COLO668 (cell line): Measurements from ENCODE around the gene TRMT61B.

Experiments used
- DNase-seq: peaks from one replicate; lab custom pipeline; 2025; ENCODE audit not compliant: unreplicated experiment; lab: John Stamatoyannopoulos, UW

TRMT61B gene

DNA sequence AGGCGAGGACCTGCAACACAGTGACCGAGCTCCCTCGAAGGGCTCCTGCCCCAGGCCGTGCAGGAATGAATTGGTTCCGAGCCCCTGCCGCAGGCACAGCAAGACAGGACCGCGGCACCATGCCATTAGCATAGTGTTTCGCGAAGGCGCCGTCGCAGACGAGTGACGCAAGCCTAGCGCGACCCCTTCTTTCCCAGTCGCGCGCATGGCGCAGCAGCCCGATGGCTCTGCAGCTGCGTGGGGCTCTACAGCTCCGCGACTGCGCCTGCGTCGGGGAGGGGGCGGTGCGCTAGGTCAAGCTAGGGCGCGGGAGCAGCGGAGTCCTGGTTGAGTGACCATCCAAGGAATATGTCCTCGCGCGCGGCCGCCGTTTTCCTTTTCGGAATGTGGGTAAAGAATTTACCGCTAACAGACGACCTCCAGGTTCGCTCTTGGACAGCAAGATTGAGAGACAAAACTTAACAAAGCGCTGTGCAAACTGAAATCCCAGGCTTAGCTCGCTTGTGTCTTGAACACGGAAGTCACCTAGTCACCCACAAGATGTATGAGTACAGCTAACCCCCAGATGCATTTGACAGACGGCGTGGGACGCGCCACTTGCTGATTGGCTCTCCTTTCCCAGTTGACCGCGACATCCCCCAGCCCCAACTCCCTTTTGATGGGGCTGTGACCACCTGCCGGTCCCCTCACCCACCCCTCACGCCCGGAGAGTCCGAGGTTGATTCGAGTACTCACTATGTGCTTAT lies at the start of gene TRMT61B:
TSS of gene TRMT61B (minus strand) at position 164 of the 746 bp plus-strand sequence. CDS start at position 132, 32 bp downstream.
- peak; percentile 97 for DNase-seq

DNA sequence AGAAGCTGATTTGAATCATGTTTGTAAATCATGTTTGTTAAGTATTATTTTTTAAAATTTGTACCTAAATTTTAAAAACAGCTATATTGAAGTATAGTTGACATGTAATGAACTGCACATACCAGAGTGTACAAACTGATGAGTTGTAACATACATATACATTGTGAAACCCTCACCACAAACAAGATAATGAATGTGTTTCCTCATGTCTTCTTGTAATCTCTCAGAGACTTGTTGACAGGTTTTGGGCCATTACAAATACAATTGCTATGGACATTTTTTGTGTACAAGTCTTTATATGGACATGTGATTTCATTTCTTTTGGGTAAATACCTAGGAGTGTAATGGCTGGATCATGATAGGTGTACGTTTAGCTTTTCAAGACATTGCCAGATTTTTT lies 45.8 kb upstream of the TRMT61B start:
- DNase-seq = no peak

- no peak for DNase-seq
Observed at GRCh38 chr2:28909655-28910353, 39.7 kb upstream of the TRMT61B start.

DNA sequence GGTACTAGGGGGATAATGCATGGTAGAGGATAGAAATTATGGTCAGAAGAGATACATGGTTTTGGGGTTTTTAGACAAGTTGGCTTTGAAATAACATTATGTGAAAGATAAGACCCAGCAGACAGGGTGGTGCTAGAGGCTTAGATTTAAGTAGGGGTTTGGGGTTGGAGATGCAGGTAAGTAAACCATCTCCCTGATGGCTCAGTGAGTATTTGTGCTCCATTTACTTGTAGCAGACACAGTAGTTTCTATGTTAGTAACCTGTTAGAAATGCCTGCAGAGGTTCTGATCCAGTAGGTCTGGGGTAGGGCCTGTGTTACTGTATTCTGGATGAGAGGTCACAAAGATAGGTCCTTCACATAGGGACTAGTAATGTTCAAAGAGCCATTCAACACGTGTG lies 38.1 kb upstream of the TRMT61B start:
- DNase-seq = no peak

DNA sequence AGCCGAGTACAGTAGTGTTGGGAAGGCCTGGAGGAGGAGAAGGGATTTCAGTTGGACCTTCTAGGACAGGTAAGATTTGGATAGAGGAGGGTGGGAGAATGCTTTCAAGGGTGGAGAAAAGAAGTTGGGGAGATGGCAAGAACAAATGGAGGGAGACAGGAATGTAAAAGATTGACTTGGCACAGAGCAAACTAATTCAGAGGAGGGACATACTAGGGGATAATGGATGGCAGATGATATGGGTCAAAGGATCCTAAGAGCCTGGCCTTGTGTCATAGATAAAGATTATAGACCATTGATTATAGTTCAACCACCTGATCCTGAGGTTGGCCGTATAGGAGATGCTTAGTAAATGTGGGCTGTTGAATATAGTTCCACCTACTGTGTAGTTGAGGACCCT lies 36.7 kb upstream of the TRMT61B start:
- no peak for DNase-seq

DNA sequence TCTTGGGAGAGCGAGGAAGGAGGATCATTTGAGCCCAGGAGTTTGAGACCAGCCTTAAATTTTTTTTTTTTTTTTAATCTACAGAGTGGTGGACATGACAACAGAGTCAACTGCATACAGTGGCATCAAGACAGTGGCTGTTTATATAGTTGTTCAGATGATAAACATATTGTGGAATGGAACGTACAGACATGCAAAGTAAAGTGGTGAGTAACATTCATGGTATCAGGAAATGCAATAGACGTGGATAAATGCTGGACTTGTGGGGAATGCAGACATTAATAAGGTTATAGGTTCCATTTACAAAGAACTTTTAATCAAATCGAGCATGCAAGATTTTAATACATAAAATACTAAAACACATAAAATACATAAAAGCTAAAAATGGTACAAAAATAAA lies 36.3 kb upstream of the TRMT61B start:
- no peak for DNase-seq

DNA sequence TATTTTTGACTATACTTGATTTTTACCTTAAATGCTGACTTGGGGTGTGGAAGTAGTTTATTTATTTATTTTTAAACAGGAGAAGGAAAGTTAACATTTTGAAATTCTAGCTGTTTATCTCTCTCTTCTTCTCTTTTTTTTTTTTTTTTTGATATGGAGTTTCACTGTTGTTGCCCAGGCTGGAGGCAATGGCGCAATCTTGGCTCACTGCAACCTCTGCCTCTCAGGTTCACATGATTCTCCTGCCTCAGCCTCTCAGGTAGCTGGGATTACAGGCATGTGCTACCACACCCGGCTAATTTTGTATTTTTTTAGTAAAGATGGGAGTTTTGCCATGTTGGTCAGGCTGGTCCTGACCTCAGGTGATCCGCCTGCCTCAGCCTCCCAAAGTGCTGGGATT lies 35.4 kb upstream of the TRMT61B start:
- no peak for DNase-seq

DNA sequence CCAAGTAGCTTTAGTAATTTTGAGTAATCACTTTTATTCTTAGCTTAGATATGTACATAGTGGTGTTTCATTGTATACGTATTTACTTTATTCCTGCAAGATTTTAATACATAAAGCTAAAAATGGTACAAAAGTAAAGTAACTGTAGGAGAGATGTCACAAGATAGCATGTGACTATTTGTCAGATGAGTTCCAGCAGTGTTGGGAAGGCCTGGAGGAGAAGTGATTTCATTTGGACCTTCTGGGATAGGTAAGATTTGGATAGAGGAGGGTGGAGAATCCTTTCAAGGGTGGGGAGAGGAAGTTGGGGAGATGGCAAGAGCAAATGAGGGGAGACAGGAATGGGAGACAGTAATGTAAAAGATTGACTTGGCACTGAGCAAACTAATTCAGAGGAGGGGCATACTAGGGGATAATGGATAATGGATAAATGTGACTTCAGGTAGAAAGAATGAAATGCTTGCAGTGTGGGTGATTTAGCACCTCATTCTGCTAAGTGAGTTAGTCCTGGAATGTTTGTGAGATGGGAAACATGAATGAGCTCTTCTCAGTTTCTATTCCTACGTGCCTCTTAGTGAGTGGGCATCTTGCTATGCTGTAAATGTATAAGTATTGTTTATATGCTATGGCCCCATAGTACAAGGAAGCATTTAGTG lies 34.8 kb upstream of the TRMT61B start:
- DNase-seq = no peak

DNA sequence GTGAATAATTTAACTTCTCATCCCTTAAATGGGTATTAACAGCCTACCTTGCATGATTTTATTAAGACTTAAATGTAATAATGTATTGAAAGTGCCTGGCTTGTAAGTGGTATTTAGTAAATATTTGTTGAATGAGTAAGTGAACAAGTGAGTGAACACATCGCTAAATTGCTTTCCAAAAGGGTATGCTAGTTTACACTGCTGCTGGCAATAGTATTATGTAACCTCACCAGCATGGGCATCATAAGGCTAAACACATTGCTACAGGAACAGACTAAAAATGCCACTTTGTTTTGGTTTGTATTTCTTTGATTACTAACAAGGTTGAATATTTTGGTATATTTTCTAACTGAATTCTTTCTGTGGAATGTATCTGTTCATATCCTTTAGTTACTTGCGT lies 34.2 kb upstream of the TRMT61B start:
- DNase-seq = no peak

DNA sequence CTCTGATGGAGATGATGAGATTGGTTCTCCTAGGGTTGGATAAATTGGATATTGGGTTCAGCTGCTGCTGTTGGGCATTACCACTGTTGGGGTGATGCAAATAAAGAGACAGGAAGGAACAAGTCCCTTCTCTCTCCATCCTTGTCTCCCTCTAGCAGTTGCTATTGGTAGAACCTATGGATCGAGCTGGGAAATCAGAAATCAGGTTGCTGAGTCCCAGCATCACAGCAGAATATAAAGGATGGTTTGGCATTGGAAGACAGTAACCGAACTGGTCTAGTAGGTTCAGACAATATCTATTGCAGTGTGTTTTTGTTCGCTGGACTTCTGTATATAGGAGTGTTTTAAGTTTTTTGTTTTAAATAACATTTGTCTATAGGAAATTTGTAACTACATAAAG lies 32.5 kb upstream of the TRMT61B start:
- DNase-seq = no peak

DNA sequence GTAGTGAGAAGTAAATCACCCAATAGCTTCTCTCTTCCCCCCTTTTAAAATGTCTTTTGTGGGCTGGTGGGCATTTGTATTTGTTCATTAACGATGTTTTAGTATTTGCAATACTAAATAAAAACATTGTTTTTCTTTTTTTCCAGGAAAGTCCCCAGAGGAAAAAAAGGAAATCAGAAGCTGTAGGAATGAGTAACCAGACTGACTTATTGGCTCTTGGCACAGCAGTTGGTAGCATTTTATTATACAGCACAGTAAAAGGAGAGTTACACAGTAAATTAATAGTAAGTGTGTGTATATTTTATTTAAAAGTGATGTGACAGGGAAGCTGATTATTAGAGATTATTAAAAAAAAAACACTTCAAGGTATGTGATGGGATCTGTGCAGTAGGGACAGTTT lies 31.7 kb upstream of the TRMT61B start:
- no peak for DNase-seq

GRCh38 chr2:28901202-28901601 lies 31.1 kb upstream of the TRMT61B start:
- no peak for DNase-seq

- DNase-seq = no peak
Observed at GRCh38 chr2:28898048-28898447, 27.9 kb upstream of the TRMT61B start.

DNA sequence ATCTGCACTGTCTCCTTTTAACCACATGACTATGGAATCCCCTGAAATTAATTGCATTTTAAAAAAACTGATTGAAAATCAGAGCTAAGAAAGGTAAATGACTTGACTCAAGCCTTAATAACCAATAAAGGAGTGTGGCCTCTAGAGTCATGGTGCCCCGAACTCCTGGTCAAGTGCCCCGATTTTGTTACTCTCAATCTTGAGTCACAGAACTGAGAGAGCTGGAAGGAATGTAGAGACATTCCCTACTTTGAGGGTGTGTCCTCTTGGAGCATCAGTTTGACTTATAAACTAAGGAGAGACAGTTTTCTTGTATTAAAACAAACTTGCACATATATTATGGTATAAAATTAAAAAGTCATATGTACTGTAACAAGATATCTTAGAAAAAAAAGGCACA lies 26.8 kb upstream of the TRMT61B start:
- no peak for DNase-seq

GRCh38 chr2:28895189-28895893 lies 25.2 kb upstream of the TRMT61B start:
- peak; percentile 51 for DNase-seq

GRCh38 chr2:28894470-28895188 lies 24.5 kb upstream of the TRMT61B start, which contains the start of gene WDR43:
Gene WDR43, plus strand, starts transcription at chr2:28894667. Its CDS starts 32 bp downstream, at chr2:28894699.
- peak; percentile 98 for DNase-seq

DNA sequence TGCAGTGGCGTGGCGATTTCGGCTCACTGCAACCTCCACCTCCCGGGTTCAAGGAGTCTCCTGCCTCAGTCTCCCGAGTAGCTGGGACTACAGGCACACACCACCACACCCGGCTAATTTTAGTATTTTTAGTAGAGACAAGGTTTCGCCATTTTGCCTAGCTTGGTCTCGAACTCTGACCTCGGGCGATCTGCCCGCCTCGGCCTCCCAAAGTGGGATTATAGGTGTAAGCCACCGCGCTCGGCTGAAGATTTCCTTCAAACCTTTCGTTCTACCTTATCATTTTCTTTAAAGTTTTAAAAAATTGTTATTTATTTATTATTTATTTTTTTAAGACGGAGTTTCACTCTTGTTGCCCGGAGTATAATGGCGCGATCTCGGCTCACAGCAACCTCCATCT lies 23.4 kb upstream of the TRMT61B start:
- no peak for DNase-seq

- no peak for DNase-seq
Observed at GRCh38 chr2:28880193-28880592, 10.1 kb upstream of the TRMT61B start.

- DNase-seq = no peak
Observed at GRCh38 chr2:28871620-28872019, 1.5 kb upstream of the TRMT61B start.

GRCh38 chr2:28869494-28870145 lies 489 bp downstream of the TRMT61B start:
- DNase-seq = peak; percentile 43
